GM12864 (cell line): ENCODE results near the gene OARD1.
"Not testable (repeated sequence)": the region's sequence is repeated elsewhere in the genome, so short reads cannot be mapped to it uniquely, and the experiment has no call there.

Source experiments
- DNase-seq: peaks from one replicate; pipeline ENCODE4 v3.0.0-alpha.2; 2011; ENCODE audit warnings: low read depth
- H3K4me3 ChIP-seq: 2 replicates; pipeline ENCODE4 v1.5.1; 2011; ENCODE audit warnings: mild to moderate bottlenecking, low read depth, low read length, control low read depth
- TF ChIP-seq, protein P1 (sequence below): IDR thresholded peaks from 2 replicates; pipeline ENCODE4 v1.5.1; 2011; ENCODE audit warnings: low read depth, mild to moderate bottlenecking, moderate library complexity, low read length, control low read depth, inconsistent platforms; ENCODE audit errors: missing control alignments

The OARD1 gene, protein sequence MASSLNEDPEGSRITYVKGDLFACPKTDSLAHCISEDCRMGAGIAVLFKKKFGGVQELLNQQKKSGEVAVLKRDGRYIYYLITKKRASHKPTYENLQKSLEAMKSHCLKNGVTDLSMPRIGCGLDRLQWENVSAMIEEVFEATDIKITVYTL

DNA sequence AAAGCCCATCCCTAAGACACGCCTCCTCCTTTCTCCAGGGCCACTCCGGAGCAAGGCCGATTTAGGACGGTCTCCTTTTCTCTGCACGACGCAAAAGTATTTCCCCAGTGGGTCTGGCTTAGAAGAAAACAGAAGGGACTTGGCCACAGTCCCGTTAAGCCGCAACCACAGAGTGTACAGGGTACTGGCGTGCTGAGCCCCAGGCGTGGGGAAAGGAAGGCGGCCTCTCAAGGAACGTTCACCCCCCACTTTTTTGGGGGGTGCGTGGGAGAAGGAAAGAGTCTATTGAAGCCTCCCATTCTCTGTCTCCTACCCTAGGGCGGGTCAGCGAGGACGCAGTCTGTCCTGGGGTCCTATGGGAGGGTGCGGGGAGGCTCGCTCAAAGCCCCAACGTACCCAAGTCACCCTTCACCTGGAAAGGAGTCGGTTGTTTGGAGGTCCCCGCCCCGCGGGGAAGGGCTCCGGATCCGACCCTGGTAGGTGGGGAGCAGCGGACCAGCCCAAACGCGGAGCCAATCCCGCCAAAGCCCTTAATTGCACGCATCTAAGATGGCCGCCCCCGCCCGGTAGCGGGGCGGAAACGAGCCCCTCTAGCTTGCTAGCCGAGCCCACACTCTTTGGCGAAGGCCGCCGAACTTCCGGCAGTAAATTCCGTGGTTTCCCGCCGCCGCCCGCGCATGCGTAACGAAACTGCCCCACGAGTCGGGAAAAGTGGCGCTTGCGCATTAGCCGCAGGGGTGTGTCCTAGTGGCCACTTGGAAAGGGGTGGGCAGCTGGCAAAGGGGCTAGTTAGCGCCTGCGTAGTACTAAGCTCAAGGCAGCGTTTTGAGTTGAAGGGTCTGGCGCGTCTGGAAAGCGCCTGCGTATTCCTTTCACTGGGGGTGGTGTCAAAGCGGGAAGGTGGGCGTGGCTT, at the start of gene OARD1:
Gene OARD1, minus strand, starts transcription at position 434 of the 913 bp plus-strand sequence. CDS start 722 bp downstream, outside the sequence.
- peak; percentile 95 for DNase-seq
- peak within 1 kb of the TSS; percentile 99 for H3K4me3 ChIP-seq
- TF ChIP-seq, protein P1, sequence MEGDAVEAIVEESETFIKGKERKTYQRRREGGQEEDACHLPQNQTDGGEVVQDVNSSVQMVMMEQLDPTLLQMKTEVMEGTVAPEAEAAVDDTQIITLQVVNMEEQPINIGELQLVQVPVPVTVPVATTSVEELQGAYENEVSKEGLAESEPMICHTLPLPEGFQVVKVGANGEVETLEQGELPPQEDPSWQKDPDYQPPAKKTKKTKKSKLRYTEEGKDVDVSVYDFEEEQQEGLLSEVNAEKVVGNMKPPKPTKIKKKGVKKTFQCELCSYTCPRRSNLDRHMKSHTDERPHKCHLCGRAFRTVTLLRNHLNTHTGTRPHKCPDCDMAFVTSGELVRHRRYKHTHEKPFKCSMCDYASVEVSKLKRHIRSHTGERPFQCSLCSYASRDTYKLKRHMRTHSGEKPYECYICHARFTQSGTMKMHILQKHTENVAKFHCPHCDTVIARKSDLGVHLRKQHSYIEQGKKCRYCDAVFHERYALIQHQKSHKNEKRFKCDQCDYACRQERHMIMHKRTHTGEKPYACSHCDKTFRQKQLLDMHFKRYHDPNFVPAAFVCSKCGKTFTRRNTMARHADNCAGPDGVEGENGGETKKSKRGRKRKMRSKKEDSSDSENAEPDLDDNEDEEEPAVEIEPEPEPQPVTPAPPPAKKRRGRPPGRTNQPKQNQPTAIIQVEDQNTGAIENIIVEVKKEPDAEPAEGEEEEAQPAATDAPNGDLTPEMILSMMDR: no peak

DNA sequence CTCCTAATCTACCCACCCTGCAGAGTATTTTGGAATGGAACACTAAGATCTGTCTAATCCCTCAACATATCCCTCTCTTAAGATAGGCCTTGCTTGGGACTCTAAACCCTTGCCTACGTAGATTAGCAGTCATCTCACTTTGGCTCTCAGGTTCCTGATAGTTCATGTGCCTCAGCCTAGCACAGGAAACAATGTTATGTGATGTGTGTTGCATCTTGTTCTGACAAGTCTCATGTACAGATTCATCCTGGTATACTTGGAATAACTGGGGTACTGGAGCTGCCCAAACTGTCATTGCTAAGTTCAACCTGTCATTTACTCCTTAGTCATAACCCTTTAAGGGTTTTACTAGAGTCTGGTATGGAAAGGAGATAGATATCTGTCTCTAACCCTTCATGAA, 47.9 kb upstream of the OARD1 start:
- TF ChIP-seq, protein P1: no peak
- no peak overlapping the region for H3K4me3 ChIP-seq
- DNase-seq: no peak

DNA sequence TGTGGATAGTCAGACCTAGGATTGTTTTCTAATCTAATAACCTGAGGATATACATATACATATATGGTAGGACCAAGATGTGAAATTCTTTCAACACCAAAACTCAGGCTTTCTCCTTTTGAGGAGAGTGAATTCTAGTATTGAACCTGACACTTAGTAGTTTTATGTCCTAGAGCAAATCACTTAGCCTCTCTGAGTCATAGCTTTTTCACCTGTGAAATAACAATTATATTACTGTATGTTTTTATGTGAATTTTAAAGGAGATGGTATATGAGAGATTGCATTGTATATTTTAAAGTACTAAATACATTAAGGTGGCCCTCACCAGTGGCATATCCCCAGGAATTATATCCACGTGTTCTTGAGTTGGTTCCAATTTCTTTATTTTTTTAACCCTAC, 47.4 kb upstream of the OARD1 start:
- no peak overlapping the region for H3K4me3 ChIP-seq
- TF ChIP-seq, protein P1: no peak
- DNase-seq: no peak

DNA sequence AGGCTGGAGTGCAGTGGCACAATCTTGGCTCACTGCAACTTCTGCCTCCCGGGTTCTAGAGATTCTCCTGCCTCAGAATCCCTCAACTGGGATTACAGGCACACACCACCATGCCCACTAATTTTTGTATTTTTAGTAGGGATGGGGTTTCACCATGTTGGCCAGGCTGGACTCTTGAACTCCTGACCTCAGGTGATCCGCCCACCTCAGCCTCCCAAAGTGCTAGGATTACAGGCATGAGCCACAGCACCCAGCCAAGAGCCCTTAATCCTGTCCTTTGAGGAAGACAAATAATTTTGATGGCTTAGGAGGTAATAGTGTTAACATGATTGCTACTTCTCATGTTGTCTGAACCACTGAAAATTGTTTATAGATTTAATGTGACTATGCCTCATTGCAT, 42.9 kb upstream of the OARD1 start:
- not testable (repeated sequence) for DNase-seq, H3K4me3 ChIP-seq

DNA sequence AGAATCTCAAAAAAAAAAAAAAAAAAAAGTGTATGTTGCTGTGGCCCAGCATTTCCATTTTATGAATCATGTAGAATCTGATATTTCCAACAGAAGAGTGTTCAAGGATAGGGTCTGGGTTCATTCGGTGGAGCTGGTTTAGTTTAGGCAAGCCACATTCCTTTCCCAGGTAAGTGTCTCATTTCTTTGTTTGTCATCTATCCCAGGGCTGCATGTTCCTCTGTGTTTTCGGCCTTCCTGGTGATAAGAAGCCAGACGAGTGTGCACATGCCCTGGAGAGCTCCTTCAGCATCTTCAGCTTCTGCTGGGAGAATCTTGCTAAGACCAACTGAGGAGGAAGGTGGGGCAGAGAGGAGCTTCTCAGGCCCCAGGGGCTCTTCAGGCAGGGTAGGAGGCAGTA, 38.9 kb upstream of the OARD1 start:
- TF ChIP-seq, protein P1: no peak
- DNase-seq: no peak

DNA sequence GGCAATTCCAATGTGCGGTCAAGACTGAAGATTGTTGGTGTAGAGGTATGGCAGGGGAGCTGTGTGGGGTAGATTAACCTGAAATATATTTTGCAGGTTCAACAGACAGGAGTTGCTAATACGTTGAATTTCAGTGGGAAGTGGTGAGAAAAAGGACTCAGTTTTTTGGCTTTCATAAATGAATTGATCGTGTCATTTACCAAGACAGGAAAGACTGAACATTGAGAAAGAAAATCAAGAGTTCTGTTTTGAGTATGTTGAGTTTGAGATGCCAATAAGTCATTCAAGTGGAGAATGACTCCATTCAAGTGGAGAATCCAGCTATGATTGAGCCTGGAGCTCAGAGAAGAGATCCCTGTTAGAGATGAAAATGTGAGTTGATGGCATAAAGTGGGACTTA, 31.7 kb upstream of the OARD1 start:
- TF ChIP-seq, protein P1: no peak
- no peak for DNase-seq
- H3K4me3 ChIP-seq: no peak overlapping the region

More for the DNA sequence above, 38.9 kb upstream of the OARD1 start:
- H3K4me3 ChIP-seq: no peak overlapping the region

DNA sequence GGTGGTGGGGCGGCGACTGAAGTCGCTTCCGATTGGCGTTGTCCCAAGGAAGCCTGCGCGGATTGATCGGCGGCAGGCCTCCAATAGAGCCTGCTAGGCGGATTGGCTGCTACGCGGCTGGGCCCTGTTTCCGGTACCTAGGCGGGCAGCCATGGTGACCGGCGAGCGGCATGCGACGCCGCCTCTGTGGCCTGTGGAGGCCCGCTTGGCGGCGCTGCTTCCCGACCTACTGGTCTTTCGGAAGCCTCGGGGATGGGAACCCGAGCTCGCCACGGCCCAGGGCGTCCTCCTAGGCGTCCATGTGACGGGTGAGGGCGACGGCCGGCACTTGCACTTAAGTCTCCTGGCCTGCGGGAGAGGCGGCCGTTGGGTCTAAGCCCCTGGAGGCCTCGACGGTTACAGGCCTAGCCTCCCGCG, 28.7 kb upstream of the OARD1 start:
- no peak for DNase-seq
- H3K4me3 ChIP-seq: no peak overlapping the region
- TF ChIP-seq, protein P1: no peak
